Measurements from ENCODE around the gene PPP1R13B.

The PPP1R13B gene

GRCh38 chr14:103687712-103688111 is 159.7 kb downstream of the PPP1R13B start:
- H3K27me3 Mint-ChIP-seq, result no peaks in the 10 kb centered on the region
- DNase-seq (ENCODE audit: low spot score in 2 of 2), result no peak
- H3K9me3 Mint-ChIP-seq, result no peaks in the 10 kb centered on the region
- no peak overlapping the region for H3K27ac Mint-ChIP-seq
- no peak for ATAC-seq (ENCODE audit: low read depth)
- peaks cover 25% of the 10 kb centered on the region for H3K4me1 Mint-ChIP-seq
- H3K4me3 Mint-ChIP-seq, result no peak overlapping the region
- peaks cover 10% of the 10 kb centered on the region for H3K36me3 Mint-ChIP-seq

- peaks cover 10% of the 10 kb centered on the region for H3K36me3 Mint-ChIP-seq
- DNase-seq (ENCODE audit: low spot score in 2 of 2) (no peak), ATAC-seq (ENCODE audit: low read depth) (no peak)
- H3K9me3 Mint-ChIP-seq, result no peaks in the 10 kb centered on the region
- no peak overlapping the region for H3K27ac Mint-ChIP-seq
- peaks cover 23% of the 10 kb centered on the region for H3K4me1 Mint-ChIP-seq
- H3K27me3 Mint-ChIP-seq, result no peaks in the 10 kb centered on the region
- no peak overlapping the region for H3K4me3 Mint-ChIP-seq
Observed at GRCh38 chr14:103686831-103687485, 160.4 kb downstream of the PPP1R13B start.

GRCh38 chr14:103685276-103686211 is 161.8 kb downstream of the PPP1R13B start:
- ATAC-seq (ENCODE audit: low read depth) (no peak), DNase-seq (ENCODE audit: low spot score in 2 of 2) (no peak)
- Mint-ChIP-seq H3K4me1 (peaks cover 18% of the 10 kb centered on the region), H3K9me3 (no peaks in the 10 kb centered on the region), H3K36me3 (peaks cover 13% of the 10 kb centered on the region), H3K27ac (no peak overlapping the region), H3K4me3 (no peak overlapping the region), H3K27me3 (no peaks in the 10 kb centered on the region)

GRCh38 chr14:103684871-103685270 is 162.5 kb downstream of the PPP1R13B start:
- Mint-ChIP-seq H3K4me3 (no peak overlapping the region), H3K36me3 (peaks cover 15% of the 10 kb centered on the region), H3K27ac (no peak overlapping the region), H3K27me3 (no peaks in the 10 kb centered on the region), H3K9me3 (no peaks in the 10 kb centered on the region), H3K4me1 (peaks cover 12% of the 10 kb centered on the region)
- ATAC-seq (ENCODE audit: low read depth), result no peak
- no peak for DNase-seq (ENCODE audit: low spot score in 2 of 2)

- Mint-ChIP-seq H3K9me3 (no peaks in the 10 kb centered on the region), H3K27me3 (no peaks in the 10 kb centered on the region), H3K36me3 (peaks cover 15% of the 10 kb centered on the region), H3K4me3 (no peak overlapping the region), H3K4me1 (peaks cover 10% of the 10 kb centered on the region), H3K27ac (no peak overlapping the region)
- DNase-seq (ENCODE audit: low spot score in 2 of 2) (no peak), ATAC-seq (ENCODE audit: low read depth) (no peak)
Observed at GRCh38 chr14:103684471-103684870, 162.9 kb downstream of the PPP1R13B start.

Measured in memory B cell (primary cell).